ENCODE data around the gene MLLT10.

DNA sequence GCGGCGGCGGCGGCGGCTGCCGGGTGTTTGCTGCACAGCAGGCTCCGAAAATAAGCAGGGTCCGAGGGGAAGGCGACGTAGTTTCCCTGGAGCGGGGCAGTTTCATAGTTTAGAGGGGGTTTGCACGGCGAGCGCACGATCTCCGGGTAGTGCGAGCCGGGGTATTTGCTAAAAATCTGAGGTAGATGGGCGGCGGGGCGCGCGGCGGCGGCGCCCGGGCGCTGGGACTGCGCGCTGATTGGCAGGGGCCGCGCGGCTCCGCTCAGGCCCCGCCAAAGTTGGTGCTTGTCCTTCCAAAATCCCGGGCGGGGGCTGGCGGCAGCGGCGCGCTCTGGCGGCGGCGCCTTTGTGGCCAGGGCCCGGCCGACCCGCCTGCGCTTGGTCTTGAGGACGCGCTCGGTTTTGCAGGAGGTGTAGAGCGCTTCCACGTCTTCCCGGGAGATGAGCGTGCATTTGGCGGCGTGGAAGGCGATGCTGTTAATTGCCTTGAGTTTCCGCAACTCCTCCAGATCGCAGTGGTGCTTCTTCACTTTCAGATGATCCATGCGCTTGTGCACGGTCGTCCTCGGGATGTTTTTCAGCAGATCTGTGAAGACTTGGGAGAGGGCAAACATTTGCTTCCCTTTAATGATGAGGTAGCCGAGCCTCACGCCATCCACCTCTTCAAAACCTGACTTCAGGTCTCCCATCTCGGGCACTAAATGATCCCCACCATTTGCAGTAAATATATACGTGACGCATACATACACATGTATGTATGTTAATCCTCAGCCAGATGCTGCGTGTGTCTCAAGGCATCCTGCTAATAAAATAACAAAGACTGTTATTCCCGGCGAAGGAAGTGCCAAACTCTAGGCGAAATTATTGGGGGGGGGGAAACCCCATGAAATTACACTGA is 16.6 kb upstream of the MLLT10 start:
- TF ChIP-seq, protein P1, sequence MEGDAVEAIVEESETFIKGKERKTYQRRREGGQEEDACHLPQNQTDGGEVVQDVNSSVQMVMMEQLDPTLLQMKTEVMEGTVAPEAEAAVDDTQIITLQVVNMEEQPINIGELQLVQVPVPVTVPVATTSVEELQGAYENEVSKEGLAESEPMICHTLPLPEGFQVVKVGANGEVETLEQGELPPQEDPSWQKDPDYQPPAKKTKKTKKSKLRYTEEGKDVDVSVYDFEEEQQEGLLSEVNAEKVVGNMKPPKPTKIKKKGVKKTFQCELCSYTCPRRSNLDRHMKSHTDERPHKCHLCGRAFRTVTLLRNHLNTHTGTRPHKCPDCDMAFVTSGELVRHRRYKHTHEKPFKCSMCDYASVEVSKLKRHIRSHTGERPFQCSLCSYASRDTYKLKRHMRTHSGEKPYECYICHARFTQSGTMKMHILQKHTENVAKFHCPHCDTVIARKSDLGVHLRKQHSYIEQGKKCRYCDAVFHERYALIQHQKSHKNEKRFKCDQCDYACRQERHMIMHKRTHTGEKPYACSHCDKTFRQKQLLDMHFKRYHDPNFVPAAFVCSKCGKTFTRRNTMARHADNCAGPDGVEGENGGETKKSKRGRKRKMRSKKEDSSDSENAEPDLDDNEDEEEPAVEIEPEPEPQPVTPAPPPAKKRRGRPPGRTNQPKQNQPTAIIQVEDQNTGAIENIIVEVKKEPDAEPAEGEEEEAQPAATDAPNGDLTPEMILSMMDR (IDR thresholded peaks at IDR 0.05) = no peak
- TF ChIP-seq POLR2A (IDR thresholded peaks at IDR 0.05) = no peak
- TF ChIP-seq EP300 (IDR thresholded peaks at IDR 0.05) = no peak

Measured in ovary (tissue), 3 donors.